Chondrocyte (in vitro differentiated cells): ENCODE measurements around the gene ARID5B. TPM values are rescaled to one million over a fixed set of nuclear protein-coding genes. Genes with fewer than 3 reads are reported as not detected.

Experiments used
- DNase-seq: peaks from one replicate; pipeline ENCODE4 v3.0.0; 2021; ENCODE audit warnings: mixed read lengths, low spot score
- H3K27ac Mint-ChIP-seq: one replicate; pipeline ENCODE4 v1.8.0; 2021; ENCODE audit warnings: mild to moderate bottlenecking, moderate library complexity, mixed read lengths; ENCODE audit not compliant: unreplicated experiment
- H3K27me3 Mint-ChIP-seq: 2 replicates; pipeline ENCODE4 v1.8.0; 2021; ENCODE audit warnings: low read depth, mixed read lengths
- H3K36me3 Mint-ChIP-seq: 2 replicates; pipeline ENCODE4 v1.8.0; 2021; ENCODE audit warnings: low read depth, mixed read lengths
- H3K4me1 Mint-ChIP-seq: 2 replicates; pipeline ENCODE4 v1.8.0; 2021; ENCODE audit warnings: low read depth, mild to moderate bottlenecking, mixed read lengths
- H3K4me3 Mint-ChIP-seq: one replicate; pipeline ENCODE4 v1.8.0; 2021; ENCODE audit warnings: mild to moderate bottlenecking, moderate library complexity, mixed read lengths; ENCODE audit not compliant: unreplicated experiment
- H3K9me3 Mint-ChIP-seq: 2 replicates; pipeline ENCODE4 v1.8.0; 2021; ENCODE audit warnings: low read depth, mixed read lengths
- CTCF ChIP-seq: fragments of 200-600 bp; sonication (generic); IDR thresholded peaks from 2 replicates; pipeline ENCODE4 v1.5.0; 2021; ENCODE audit warnings: antibody characterized with exemption, mild to moderate bottlenecking, moderate library complexity
- total RNA-seq: library from RNA; stranded (reverse); gene quantifications from 3 replicates; pipeline ENCODE4 v1.2.1, GENCODE V29; 2021

The ARID5B gene
- total RNA-seq, 1 donor from 2014 or later: 93.6 TPM

GRCh38 chr10:61882621-61883370 lies 18.7 kb upstream of the ARID5B start:
- Mint-ChIP-seq H3K4me3 (no peak overlapping the region), H3K4me1 (peaks cover 17% of the 10 kb centered on the region), H3K27ac (no peak overlapping the region)

GRCh38 chr10:61883371-61884025 lies 18.0 kb upstream of the ARID5B start:
- no peak for DNase-seq
- Mint-ChIP-seq H3K27me3 (no peaks in the 10 kb centered on the region), H3K36me3 (no peaks in the 10 kb centered on the region), H3K4me1 (peaks cover 10% of the 10 kb centered on the region), H3K27ac (no peak overlapping the region), H3K9me3 (no peaks in the 10 kb centered on the region), H3K4me3 (no peak overlapping the region)
- TF ChIP-seq CTCF: no peak

More at GRCh38 chr10:61882621-61883370, 18.7 kb upstream of the ARID5B start:
- DNase-seq: no peak
- TF ChIP-seq CTCF: no peak
- Mint-ChIP-seq H3K27me3 (no peaks in the 10 kb centered on the region), H3K36me3 (no peaks in the 10 kb centered on the region), H3K9me3 (no peaks in the 10 kb centered on the region)

DNA sequence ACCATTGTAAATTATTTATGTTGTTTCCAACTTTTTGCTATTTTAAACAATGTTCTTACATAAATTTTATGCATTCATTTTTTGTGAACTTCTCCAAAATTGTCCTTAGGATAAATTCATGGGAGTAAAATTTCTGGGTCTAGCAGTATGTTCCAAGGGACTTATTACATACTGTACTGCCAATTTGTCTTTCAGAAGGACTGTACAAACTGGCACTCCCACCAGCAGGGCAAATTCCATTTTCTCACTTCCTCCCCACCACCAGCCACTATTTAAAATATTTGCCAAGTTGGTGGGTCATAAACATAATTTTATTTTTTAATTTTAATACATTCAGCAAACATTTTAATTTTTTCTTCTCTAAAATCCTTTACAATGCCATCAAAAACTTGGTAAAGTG lies 13.7 kb upstream of the ARID5B start:
- peaks cover 9% of the 10 kb centered on the region for H3K4me1 Mint-ChIP-seq
- no peak for DNase-seq
- TF ChIP-seq CTCF: no peak

GRCh38 chr10:61888744-61889143 lies 12.8 kb upstream of the ARID5B start:
- DNase-seq: no peak
- Mint-ChIP-seq H3K36me3 (no peaks in the 10 kb centered on the region), H3K9me3 (no peaks in the 10 kb centered on the region), H3K27ac (no peak overlapping the region), H3K27me3 (no peaks in the 10 kb centered on the region), H3K4me1 (peaks cover 6% of the 10 kb centered on the region), H3K4me3 (no peak overlapping the region)
- no peak for TF ChIP-seq CTCF

More for the DNA sequence above, 13.7 kb upstream of the ARID5B start:
- no peaks in the 10 kb centered on the region for H3K9me3 Mint-ChIP-seq
- H3K4me3 Mint-ChIP-seq: no peak overlapping the region
- H3K27ac Mint-ChIP-seq: no peak overlapping the region
- H3K36me3 Mint-ChIP-seq: no peaks in the 10 kb centered on the region
- H3K27me3 Mint-ChIP-seq: no peaks in the 10 kb centered on the region

GRCh38 chr10:61890430-61890829 lies 11.1 kb upstream of the ARID5B start:
- no peak for TF ChIP-seq CTCF
- H3K4me3 Mint-ChIP-seq: no peak overlapping the region
- no peak for DNase-seq
- no peak overlapping the region for H3K27ac Mint-ChIP-seq
- H3K36me3 Mint-ChIP-seq: no peaks in the 10 kb centered on the region
- H3K9me3 Mint-ChIP-seq: no peaks in the 10 kb centered on the region
- no peaks in the 10 kb centered on the region for H3K27me3 Mint-ChIP-seq
- H3K4me1 Mint-ChIP-seq: peaks cover 6% of the 10 kb centered on the region
